ENCODE results near the gene MAGI3.

DNA sequence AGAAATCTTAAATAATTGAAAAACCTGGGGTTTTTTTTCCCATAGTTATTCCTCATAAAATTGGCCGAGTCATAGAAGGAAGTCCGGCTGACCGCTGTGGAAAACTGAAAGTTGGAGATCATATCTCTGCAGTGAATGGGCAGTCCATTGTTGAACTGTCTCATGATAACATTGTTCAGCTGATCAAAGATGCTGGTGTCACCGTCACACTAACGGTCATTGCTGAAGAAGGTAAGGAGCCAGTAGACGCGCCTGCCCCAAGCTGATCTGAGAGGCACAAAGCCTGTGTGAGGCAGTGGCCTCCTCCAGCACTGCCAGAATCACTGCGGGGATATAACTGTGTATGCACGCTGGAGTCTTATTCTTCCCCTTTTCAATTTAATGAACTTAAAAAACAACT lies 268.7 kb downstream of the MAGI3 start:
- TF ChIP-seq, protein P1, sequence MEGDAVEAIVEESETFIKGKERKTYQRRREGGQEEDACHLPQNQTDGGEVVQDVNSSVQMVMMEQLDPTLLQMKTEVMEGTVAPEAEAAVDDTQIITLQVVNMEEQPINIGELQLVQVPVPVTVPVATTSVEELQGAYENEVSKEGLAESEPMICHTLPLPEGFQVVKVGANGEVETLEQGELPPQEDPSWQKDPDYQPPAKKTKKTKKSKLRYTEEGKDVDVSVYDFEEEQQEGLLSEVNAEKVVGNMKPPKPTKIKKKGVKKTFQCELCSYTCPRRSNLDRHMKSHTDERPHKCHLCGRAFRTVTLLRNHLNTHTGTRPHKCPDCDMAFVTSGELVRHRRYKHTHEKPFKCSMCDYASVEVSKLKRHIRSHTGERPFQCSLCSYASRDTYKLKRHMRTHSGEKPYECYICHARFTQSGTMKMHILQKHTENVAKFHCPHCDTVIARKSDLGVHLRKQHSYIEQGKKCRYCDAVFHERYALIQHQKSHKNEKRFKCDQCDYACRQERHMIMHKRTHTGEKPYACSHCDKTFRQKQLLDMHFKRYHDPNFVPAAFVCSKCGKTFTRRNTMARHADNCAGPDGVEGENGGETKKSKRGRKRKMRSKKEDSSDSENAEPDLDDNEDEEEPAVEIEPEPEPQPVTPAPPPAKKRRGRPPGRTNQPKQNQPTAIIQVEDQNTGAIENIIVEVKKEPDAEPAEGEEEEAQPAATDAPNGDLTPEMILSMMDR (IDR thresholded peaks at IDR 0.05) = no peak
- no peak for TF ChIP-seq POLR2A (IDR thresholded peaks at IDR 0.05)

Data from adrenal gland (tissue), 5 donors.